Esophagus (tissue), 2 donors: ENCODE results near the gene HNRNPA3. TPM values are rescaled to one million over a fixed set of nuclear protein-coding genes. Genes with fewer than 3 reads are reported as not detected.

Source experiments
- H3K27ac ChIP-seq, 2 donors: one replicate each; pipeline ENCODE4 v1.5.1; 2013; ENCODE audit warnings: low read depth in 2 of 2, mild to moderate bottlenecking in 2 of 2, inconsistent platforms in 1 of 2, low read length in 1 of 2, moderate library complexity in 1 of 2
- H3K27me3 ChIP-seq, 2 donors: one replicate each; pipeline ENCODE4 v1.6.1; 2013; ENCODE audit warnings: low read length in 2 of 2, control low read depth in 1 of 2, mild to moderate bottlenecking in 1 of 2; ENCODE audit not compliant: insufficient read depth in 2 of 2, control insufficient read depth in 1 of 2
- H3K36me3 ChIP-seq, 2 donors: one replicate each; pipeline ENCODE4 v1.6.1; 2013; ENCODE audit warnings: low read length in 1 of 2; ENCODE audit not compliant: control insufficient read depth in 2 of 2, insufficient read depth in 2 of 2
- H3K4me1 ChIP-seq, 2 donors: one replicate each; pipeline ENCODE4 v1.6.1; 2013; ENCODE audit warnings: low read length in 1 of 2; ENCODE audit not compliant: control insufficient read depth in 2 of 2, insufficient read depth in 2 of 2
- H3K4me3 ChIP-seq, 2 donors: one replicate each; pipeline ENCODE4 v1.5.1; 2013; ENCODE audit warnings: low read length in 2 of 2, mild to moderate bottlenecking in 2 of 2, low read depth in 1 of 2, moderate library complexity in 1 of 2
- H3K9me3 ChIP-seq, 2 donors: one replicate each; pipeline ENCODE4 v1.6.1; 2013; ENCODE audit warnings: mild to moderate bottlenecking in 2 of 2, low read depth in 1 of 2, low read length in 1 of 2, moderate library complexity in 1 of 2; ENCODE audit not compliant: control insufficient read depth in 2 of 2, insufficient read depth in 1 of 2
- WGBS, 2 donors: extraction: QIAGEN DNeasy Blood & Tissue Kit; methylation state at CpG; one replicate each; pipeline ENCODE4 v1.1.7; 2013; 5-methylcytosine and 5-hydroxymethylcytosine counted together
- polyA plus RNA-seq, 2 donors: library from polyadenylated mRNA; stranded (reverse); fragments of 200-250 nt; gene quantifications; one replicate each; pipeline ENCODE4 v1.2.3, GENCODE V29; 2013
- donor health status: healthy with polysubstance abuse.
- donor health status: Bipolar disorder and iron deficiency.

The HNRNPA3 gene
- 100 to 1,000 TPM; 202 to 240 TPM for polyA plus RNA-seq

- Histone ChIP-seq H3K36me3 (peaks cover 2% of the 10 kb centered on the region in 2 donors), H3K4me3 (peak within 1 kb of the TSS; percentile 62 to 98), H3K27me3 (no peaks in the 10 kb centered on the region), H3K9me3 (no peaks in the 10 kb centered on the region), H3K4me1 (no peaks in the 10 kb centered on the region), H3K27ac (peak within 1 kb of the TSS; percentile 100)
- WGBS, 2 donors = 5 to 7% methylated on average over 73 to 74 of the region's 74 CpGs
Observed at GRCh38 chr2:177212106-177212890, at the start of gene HNRNPA3. Gene HNRNPA3 (plus strand): TSS chr2:177212794. CDS start chr2:177212800, 6 bp downstream.

- no peak overlapping the region for H3K4me3 ChIP-seq
- H3K4me1 ChIP-seq = peaks cover 0 to 3% of the 10 kb centered on the region in 2 donors
- H3K36me3 ChIP-seq = no peaks in the 10 kb centered on the region
- no peak overlapping the region for H3K27ac ChIP-seq
- no peaks in the 10 kb centered on the region for H3K9me3 ChIP-seq
- no peaks in the 10 kb centered on the region for H3K27me3 ChIP-seq
- 14 to 17% methylated on average over 3 of the region's 3 CpGs for WGBS, 2 donors
Observed at GRCh38 chr2:177164131-177164530, 48.5 kb upstream of the HNRNPA3 start.

- H3K27me3 ChIP-seq = no peaks in the 10 kb centered on the region
- H3K9me3 ChIP-seq = no peaks in the 10 kb centered on the region
- H3K4me1 ChIP-seq = peaks cover 0 to 3% of the 10 kb centered on the region in 2 donors
- H3K27ac ChIP-seq = no peak overlapping the region
- H3K36me3 ChIP-seq = no peaks in the 10 kb centered on the region
- WGBS, 2 donors = 1 to 2% methylated on average over 13 of the region's 13 CpGs
- H3K4me3 ChIP-seq = peak overlapping the region in 1 of 2 donors; percentile 55
Observed at GRCh38 chr2:177164584-177165052, 48.0 kb upstream of the HNRNPA3 start.

- Histone ChIP-seq H3K36me3 (no peaks in the 10 kb centered on the region), H3K9me3 (no peaks in the 10 kb centered on the region), H3K27ac (peak overlapping the region; percentile 93 to 94), H3K4me1 (peaks cover 0 to 3% of the 10 kb centered on the region in 2 donors), H3K4me3 (peak overlapping the region; percentile 36 to 55), H3K27me3 (no peaks in the 10 kb centered on the region)
- 10 to 12% methylated on average over 8 of the region's 8 CpGs for WGBS, 2 donors
Observed at GRCh38 chr2:177165061-177165583, 47.5 kb upstream of the HNRNPA3 start.

GRCh38 chr2:177165721-177166711 lies 46.6 kb upstream of the HNRNPA3 start:
- Histone ChIP-seq H3K36me3 (no peaks in the 10 kb centered on the region), H3K4me1 (peaks cover 0 to 3% of the 10 kb centered on the region in 2 donors), H3K27ac (peak overlapping the region; percentile 73 to 91)

GRCh38 chr2:177169810-177170514 lies 42.6 kb upstream of the HNRNPA3 start:
- Histone ChIP-seq H3K27me3 (no peaks in the 10 kb centered on the region), H3K4me3 (no peak overlapping the region), H3K27ac (peak overlapping the region; percentile 80 to 92), H3K36me3 (no peaks in the 10 kb centered on the region), H3K9me3 (no peaks in the 10 kb centered on the region), H3K4me1 (peaks cover 0 to 3% of the 10 kb centered on the region in 2 donors)
- WGBS, 2 donors = 45 to 54% methylated on average over 7 of the region's 7 CpGs

More at GRCh38 chr2:177165721-177166711, 46.6 kb upstream of the HNRNPA3 start:
- H3K27me3 ChIP-seq = no peaks in the 10 kb centered on the region
- 39 to 42% methylated on average over 8 of the region's 8 CpGs for WGBS, 2 donors
- H3K4me3 ChIP-seq = peak overlapping the region in 1 of 2 donors; percentile 26
- no peaks in the 10 kb centered on the region for H3K9me3 ChIP-seq

- H3K27ac ChIP-seq = peak overlapping the region; percentile 76 to 92
- no peak overlapping the region for H3K4me3 ChIP-seq
- 48 to 60% methylated on average over 4 of the region's 4 CpGs for WGBS, 2 donors
- no peaks in the 10 kb centered on the region for H3K9me3 ChIP-seq
- no peaks in the 10 kb centered on the region for H3K36me3 ChIP-seq
- H3K27me3 ChIP-seq = no peaks in the 10 kb centered on the region
- H3K4me1 ChIP-seq = peaks cover 0 to 3% of the 10 kb centered on the region in 2 donors
Observed at GRCh38 chr2:177171418-177171865, 41.2 kb upstream of the HNRNPA3 start.

- peaks cover 0 to 3% of the 10 kb centered on the region in 2 donors for H3K4me1 ChIP-seq
- H3K27ac ChIP-seq = peak overlapping the region in 1 of 2 donors; percentile 40
- H3K4me3 ChIP-seq = no peak overlapping the region
- no peaks in the 10 kb centered on the region for H3K27me3 ChIP-seq
- no peaks in the 10 kb centered on the region for H3K9me3 ChIP-seq
- H3K36me3 ChIP-seq = no peaks in the 10 kb centered on the region
Observed at GRCh38 chr2:177172034-177172880, 40.3 kb upstream of the HNRNPA3 start.
